Peyer's patch (tissue), 4 donors: Measurements from ENCODE around the gene TMEM131L.

Experiments used
- CTCF ChIP-seq, 6 experiments: fragments of 450-650 bp in 4 of 6; fragments of 200-600 bp in 2 of 6; sonication (generic) in 1 of 6; IDR thresholded peaks; one replicate each; pipeline ENCODE4 v1.5.1; 2017 to 2019; ENCODE audit warnings: antibody characterized with exemption in 6 of 6, mild to moderate bottlenecking in 3 of 6, moderate library complexity in 1 of 6
- POLR2A ChIP-seq, 2 donors: fragments of 450-650 bp; IDR thresholded peaks; one replicate each; pipeline ENCODE4 v1.5.1; 2017; ENCODE audit warnings: antibody characterized with exemption in 2 of 2, mild to moderate bottlenecking in 2 of 2, moderate library complexity in 2 of 2

GRCh38 chr4:153420361-153420760, 45.8 kb upstream of the TMEM131L start:
- no peak for TF ChIP-seq CTCF (IDR thresholded peaks at IDR 0.05)
- TF ChIP-seq POLR2A (IDR thresholded peaks at IDR 0.05) = no peak
